GM20431 (cell line): ENCODE results near the gene CUL9.

ENCODE experiments used
- in situ Hi-C: fragments of 300-500 bp; cut with MseI, MboI; formaldehyde crosslinking; loops from one replicate; pipeline ENCODE4 v1.15.0; 2020; ENCODE audit warnings: low sequenced_read_pairs; ENCODE audit not compliant: unreplicated experiment

CUL9 gene

DNA sequence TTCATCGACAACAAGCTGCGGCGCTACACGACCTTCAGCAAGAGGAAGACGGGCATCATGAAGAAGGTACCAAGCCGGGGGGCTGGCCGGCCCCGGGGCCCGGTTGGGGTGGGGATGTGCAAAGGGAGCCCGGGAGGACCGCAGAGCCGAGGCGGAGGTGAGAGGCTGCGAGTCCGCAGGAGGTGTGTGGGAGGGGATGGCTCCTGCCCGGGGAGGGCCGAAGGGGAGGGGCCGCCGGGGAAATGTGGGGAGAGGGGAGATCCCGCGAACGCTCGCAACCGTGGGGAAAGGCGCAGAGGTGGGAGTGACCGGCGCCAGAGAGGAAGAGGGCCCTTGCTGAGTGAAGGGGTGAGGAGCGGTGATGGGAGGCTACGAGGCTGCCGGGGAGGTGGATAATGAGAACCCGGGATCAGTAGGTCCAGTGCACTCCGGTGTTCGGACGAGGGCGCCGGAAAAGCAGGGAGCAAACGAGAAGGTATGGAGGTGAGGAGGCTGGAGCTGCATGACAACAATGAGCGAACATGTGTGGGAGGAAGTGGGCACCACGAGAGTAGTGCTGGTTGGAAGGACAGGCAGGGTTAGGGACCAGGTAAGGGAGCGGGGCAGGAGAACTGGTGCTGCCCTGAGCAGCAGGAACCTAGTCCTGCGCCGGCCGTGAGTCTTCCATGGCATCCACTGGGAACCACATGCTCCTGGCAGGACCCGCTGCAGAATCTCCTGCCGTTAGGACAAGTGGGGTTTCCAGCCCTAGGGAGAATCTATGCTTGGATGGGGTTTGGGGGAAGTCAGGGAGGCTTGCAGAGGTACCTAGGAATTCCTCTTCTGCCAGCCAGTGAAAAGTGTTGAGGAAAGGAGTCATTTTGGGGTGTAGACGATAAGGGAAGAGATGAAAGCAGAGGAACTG is 9.6 kb upstream of the CUL9 start:
- in situ Hi-C loops, result no loop called here

DNA sequence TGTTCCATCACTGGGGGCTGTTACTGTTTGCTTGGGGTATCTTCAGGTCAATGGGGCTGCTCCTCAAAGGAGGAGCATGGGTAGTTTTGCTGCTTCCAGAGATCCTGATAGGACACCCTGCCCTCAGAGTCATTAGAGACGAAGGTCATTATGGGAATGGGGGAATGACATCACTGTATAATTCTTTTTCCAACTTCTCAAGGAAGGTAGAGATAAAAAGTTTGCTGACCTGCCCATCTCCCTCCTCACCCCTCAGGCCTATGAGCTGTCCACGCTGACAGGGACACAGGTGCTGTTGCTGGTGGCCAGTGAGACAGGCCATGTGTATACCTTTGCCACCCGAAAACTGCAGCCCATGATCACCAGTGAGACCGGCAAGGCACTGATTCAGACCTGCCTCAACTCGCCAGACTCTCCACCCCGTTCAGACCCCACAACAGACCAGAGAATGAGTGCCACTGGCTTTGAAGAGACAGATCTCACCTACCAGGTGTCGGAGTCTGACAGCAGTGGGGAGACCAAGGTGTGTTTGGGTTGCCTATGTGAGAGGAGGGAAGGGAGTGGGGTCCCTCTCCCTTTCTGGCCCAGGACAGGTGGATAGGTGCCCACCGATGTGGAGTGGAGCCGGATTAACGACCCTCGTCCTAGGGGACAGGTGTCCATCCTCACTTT is 8.3 kb upstream of the CUL9 start:
- in situ Hi-C loops, result no loop called here

DNA sequence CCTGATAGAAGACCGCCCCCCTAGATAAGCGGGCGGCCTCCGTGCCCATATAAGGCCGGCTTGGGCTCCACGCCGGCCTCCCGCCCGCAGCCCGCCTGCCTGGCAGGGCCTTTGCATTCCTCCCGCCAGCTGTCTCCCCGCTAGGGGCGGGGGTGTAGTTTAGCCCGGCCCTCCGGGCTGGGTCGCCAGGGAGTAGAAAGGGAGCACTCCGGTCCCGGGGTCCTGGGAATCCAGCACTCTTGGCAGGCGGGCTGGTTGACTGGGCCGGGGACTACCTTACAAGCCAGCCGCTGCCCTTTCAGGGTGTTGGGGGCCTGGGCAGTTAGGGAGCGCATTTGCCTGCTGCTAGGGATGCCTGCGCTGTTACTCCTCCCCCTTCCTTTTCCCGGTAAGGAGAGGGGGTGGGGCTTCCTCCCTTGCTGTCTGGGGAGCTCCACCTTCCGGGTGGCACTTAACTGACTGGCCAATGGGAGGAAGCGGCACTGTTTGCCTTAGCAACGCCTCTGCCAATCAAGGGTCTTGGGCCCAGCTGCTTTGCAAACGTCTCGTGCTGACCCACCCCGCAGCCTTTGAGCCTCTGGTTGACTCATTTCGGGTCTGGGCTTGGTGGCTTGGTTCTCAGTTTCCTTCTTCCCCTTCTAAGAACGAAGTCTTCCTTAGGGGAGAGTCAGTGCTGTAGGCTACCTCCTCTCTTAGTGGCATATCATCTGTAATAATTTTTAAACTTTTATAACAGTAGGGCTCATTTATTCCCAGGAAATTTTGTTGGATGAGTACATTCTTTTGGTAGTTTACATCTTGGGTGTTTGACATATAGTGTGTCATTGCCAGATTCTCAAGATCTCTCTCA is 7.5 kb upstream of the CUL9 start:
- in situ Hi-C loops, result no loop called here

DNA sequence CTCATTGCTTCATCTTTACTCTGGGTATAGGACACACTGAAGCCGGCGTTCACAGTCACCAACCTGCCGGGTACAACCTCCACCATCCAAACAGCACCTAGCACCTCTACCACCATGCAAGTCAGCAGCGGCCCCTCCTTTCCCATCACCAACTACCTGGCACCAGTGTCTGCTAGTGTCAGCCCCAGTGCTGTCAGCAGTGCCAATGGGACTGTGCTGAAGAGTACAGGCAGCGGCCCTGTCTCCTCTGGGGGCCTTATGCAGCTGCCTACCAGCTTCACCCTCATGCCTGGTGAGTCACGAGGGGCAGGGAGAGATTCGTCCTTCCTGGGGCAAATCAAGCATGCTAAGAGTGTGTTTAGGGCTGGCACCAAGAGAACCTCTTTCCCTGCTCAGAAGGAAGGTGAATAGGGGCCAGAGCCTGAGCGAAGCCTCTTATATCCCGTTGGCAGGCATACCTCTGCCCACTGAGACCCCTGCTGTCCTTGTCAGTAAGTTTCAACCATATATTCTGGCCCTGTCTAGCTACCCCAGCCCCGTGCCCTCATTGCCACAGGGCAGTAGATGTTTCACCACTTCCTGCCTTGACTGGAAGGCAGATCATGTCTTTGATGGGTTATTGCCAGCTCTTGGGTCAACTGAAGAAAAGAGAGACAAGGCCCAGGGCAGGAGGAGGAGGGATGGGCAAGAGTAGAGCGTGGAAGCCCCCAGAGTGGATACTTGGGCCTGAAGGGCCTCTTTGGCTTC is 6.1 kb upstream of the CUL9 start:
- in situ Hi-C loops, result no loop called here

DNA sequence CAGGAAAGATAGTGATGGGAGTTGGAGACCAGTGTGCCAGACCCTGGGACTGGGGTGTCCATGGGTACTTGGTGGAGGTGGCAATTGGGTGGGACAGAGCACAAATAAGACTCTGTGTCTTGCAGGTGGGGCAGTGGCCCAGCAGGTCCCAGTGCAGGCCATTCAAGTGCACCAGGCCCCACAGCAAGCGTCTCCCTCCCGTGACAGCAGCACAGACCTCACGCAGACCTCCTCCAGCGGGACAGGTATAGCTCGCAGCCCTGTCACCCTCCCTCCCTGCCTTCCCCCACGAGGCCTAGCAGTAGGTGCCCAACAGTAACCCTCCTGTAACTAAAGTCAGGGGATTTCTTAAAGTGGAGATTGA is 5.6 kb upstream of the CUL9 start:
- in situ Hi-C loops, result no loop called here

DNA sequence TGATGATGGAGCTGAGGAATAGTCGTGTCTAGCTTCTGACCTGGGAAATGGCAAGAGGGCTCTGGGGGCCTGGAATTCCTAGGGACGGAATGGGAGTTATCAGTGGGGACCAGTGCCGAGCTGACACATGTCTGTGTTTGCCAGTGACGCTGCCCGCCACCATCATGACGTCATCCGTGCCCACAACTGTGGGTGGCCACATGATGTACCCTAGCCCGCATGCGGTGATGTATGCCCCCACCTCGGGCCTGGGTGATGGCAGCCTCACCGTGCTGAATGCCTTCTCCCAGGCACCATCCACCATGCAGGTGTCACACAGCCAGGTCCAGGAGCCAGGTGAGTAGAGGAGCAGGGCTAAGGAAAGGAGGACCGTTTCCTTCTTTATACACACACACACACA is 3.8 kb upstream of the CUL9 start:
- in situ Hi-C loops, result no loop called here

DNA sequence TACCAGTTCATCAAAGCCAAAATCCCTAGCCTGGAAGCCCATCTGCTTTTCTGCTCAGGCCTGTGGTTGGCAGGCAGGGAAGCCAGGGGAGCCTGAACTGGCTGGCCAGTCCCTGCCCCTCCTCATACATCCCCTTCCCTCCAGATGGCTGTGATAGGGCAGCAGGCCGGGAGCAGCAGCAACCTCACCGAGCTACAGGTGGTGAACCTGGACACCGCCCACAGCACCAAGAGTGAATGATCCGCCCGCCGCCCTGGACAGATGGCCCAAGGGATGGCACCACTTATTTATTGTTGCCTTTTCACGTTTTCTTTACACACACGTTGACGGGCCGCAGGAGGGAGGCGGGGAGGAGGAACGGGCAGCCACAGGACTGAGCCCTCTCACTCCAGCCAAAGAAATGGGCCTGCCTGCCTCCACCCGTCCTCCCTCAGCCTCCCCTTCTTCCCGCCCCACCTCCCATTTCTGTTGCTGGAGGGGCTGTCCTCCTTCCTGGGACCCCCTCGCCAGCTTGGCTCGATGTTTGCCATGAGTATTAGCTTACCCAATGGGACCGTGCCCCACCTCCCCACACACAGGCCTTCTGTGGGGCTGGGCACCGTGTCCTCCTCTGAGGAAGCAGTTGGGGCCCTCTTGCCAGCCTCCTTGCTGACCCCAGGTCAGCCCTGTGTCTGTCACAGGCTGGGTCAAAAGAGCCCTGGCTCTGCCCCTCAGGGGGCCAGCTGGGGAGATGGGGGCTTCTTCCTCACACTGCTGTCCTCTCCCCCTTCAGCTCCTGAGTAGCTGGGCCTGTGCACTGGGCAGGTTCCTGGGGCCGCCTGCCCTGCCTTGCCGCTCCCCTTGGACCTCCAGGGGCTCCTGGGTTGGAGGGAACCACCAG is 2.8 kb upstream of the CUL9 start:
- in situ Hi-C loops, result no loop called here

DNA sequence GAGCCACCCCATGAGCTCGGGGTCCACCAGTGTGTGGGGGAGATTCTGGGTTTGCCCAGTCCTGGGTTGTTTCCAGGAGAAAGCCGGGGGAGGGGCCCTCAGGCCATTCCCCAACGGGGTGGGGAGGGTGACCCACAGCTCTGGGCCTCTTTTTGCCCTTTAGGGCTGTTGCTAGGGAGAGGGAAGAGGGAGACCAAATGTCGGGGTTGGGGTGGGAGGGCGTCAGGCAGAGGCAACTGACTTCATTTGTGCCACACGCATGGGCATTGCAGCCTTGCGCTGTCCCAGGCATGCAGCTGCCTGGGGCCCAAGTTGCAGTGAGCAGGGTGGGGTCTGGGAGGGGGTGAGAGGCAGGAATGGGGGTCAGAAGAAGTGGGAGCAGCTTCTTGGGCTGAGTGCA is 1.9 kb upstream of the CUL9 start:
- in situ Hi-C loops, result no loop called here

DNA sequence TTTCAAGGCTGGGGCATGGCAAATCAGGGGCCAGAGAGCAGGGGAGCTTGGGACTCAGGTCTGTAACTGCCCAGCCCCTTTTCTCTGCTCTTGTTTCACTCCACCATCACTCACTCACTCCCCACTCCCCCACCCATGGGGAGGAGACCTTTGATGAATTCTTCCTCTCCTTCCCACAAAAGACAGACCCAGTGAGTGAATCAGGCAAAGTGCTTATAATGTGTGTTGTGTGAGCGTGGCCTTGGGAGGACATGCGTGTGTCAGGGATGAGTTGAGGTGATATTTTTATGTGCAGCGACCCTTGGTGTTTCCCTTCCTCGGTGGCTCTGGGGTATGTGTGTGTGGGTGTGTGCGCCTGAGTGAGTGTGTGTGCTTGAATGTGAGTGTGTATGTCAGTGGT is 1.0 kb upstream of the CUL9 start:
- in situ Hi-C loops, result no loop called here

DNA sequence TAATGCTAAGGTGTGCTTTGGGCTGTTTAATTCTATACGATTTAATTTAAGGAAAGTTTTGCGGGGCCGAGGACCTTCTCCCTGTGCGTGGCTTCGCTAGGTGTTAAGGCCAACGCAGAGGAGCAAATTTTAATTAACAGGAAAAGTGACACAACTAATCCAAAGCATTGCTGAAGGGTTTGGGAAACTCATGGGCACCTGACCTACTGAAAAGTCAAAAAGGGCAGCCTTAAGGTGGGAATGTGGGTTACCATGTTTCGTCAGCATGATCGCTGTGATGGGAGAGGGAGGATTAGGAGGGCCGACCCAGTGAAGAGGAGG is 415 bp upstream of the CUL9 start:
- in situ Hi-C loops, result no loop called here

DNA sequence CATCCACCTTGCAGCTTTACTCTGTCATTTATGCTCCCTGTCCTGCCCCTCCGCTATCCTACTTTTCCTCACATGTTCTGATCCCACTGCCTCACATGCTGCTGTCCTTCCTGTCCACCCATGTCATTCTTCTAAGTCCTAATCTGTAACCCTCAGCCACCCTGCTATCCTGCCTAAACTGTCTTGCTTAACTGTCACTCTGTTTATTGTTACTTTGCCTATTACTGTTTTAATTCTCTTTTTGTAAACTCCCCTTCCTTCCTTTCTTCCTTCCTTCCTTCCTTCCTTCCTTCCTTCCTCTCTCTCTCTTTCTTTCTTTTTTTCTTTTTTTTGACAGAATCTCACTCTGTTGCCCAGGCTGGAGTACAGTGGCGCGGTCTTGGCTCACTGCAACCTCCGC is 1.4 kb downstream of the CUL9 start:
- in situ Hi-C loops, result no loop called here

DNA sequence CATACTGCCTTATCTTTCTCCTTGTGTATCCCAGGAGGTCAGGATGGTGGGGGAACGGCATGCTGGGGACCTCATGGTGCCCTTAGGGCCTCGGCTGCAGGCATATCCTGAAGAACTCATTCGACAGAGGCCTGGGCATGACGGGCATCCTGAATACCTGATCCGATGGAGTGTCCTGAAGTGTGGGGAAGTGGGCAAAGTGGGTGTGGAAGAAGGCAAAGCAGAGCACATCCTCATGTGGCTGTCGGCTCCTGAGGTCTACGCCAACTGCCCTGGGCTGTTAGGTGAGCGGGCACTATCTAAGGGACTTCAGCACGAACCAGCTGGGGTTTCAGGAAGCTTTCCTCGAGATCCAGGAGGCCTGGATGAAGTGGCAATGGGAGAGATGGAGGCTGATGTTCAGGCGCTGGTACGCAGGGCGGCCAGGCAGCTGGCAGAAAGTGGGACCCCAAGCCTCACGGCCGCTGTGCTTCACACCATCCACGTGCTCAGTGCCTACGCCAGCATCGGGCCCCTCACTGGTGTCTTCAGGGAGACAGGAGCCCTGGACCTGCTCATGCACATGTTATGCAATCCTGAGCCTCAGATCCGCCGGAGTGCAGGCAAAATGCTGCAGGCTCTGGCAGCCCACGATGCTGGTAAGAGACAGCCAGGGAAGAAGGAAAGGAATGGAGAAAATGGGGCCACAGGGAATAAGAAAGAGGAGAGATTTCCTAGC is 2.4 kb downstream of the CUL9 start:
- in situ Hi-C loops, result no loop called here

DNA sequence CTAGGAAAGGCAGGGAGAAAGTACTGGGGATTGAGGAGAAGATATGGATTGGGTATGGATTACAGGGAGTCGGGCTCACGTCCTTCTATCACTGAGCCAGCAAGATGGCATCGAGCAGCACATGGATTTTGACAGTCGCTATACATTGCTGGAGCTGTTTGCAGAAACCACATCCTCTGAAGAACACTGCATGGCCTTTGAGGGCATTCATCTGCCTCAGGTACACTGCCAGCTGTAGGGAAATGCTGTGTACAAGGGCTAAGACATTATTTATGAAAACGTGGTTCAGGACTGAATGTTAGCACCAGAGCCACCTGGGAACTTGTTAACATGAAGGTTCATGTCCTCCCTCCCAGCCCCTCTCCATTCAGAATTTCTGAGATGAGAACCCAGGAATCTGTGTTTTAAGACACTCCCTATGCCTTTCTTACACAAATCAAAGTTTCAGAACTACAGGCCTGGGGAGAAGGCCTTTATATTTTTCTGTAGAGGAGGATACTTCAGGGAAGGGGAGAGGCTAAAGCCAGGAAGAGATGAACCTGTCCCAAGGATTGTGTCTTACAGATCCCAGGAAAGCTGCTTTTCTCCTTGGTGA is 3.5 kb downstream of the CUL9 start:
- in situ Hi-C loops, result no loop called here

DNA sequence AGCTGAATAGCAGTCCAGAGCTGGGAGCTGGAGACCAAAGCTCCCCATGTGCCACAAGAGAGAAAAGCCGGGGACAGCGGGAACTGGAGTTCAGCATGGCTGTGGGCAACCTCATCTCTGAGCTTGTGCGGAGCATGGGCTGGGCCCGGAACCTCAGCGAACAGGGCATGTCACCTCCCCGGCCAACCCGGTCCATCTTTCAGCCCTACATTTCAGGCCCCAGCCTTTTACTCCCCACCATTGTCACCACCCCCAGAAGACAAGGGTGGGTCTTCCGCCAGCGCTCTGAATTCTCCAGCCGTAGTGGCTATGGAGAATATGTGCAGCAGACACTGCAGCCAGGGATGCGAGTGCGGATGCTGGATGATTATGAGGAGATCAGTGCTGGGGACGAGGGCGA is 4.0 kb downstream of the CUL9 start:
- in situ Hi-C loops, result no loop called here

DNA sequence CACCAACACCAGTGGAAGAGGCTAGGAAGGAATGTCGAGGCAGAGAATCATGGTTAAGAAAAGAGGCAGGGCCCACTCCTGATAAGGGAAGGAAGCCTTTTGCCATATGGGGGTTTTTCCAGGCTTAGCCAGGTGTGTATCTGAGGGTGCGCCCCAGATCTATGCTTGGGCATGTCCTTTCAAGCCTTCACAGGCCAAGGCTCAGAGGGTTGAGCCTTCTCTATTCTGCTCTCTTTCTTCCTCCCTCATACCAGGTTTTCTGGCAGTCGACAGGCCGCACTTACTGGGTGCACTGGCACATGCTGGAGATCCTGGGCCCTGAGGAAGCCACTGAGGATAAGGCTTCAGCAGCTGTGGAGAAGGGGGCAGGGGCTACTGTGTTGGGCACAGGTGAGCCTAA is 4.7 kb downstream of the CUL9 start:
- in situ Hi-C loops, result no loop called here

DNA sequence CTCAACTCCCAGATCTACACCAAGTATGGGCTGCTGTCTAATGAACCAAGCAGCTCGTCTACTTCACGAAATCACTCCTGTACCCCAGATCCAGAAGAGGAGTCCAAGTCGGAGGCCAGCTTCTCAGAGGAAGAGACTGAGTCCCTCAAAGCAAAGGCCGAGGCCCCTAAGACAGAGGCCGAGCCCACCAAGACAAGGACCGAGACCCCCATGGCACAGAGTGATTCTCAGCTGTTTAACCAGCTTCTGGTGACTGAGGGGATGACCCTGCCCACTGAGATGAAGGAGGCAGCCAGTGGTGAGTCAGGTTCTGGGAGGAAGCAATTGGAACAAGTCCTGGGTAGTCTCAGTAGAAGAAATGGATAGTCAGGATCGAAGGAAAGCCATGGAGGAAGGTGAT is 5.8 kb downstream of the CUL9 start:
- in situ Hi-C loops, result no loop called here

DNA sequence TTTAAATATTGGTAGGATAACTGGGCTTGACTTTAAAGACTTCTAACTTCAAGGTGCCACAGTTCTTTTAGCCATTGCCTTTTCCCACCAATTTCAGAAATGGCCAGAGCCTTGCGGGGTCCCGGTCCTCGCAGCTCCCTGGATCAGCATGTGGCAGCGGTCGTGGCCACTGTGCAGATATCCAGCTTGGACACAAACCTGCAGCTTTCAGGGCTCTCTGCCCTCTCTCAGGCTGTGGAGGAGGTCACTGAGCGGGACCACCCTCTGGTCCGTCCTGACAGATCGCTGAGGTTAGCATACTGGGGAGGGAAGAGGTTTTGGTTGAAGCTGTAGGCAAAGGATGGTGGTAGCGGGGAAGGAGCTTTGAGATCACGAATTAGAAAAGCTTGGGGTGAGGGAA is 6.4 kb downstream of the CUL9 start:
- in situ Hi-C loops, result no loop called here

DNA sequence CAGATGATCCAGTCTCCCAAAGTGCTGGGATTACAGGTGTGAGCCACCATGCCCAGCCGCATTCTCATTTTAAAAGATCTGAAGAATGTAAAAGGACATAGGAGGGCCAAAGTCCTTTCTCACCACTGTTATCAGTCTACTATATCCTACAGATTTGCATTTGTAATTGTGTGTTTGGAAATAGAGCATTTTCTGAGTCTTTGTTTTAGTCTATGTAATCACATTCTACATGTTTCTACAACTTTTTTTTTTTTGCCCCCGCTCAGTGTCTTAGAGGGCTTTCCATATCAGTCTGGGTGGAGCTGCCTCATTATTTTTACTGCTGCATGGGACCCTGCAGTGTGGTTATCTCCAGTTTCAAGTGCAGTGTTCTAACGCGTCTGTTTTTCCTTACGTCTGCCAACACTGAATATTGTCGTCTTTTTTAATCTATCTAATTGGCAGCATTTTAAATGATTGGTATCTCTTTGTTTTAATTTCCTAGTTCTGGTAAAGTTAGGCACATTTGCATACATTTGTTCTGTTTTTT is 7.8 kb downstream of the CUL9 start:
- in situ Hi-C loops, result no loop called here
